B cell (primary cell): Measurements from ENCODE around the gene KMO. TPM values are rescaled to one million over a fixed set of nuclear protein-coding genes. Genes with fewer than 3 reads are reported as not detected.

ENCODE experiments used
- ATAC-seq: fragments of 200-7000 bp; cut with Tn5 transposase; one replicate; pipeline ENCODE4 v1.10.0; 2021; ENCODE audit warnings: low read depth, mild to moderate bottlenecking, moderate number of reproducible peaks, moderate library complexity
- CTCF ChIA-PET: fragments of 350-600 bp; sonication (Branson Sonifier 250); formaldehyde crosslinking; loops from one replicate; lab custom pipeline; 2021; ENCODE audit warnings: antibody characterized with exemption, inconsistent platforms; lab: Charles Lee
- POLR2A ChIA-PET: fragments of 350-600 bp; sonication (Branson Sonifier 250); formaldehyde crosslinking; loops from one replicate; lab custom pipeline; 2021; ENCODE audit warnings: antibody characterized with exemption; lab: Charles Lee
- DNase-seq: peaks from one replicate; pipeline ENCODE4 v3.0.0; 2013
- H2AFZ ChIP-seq: 2 replicates; pipeline ENCODE4 v1.6.1; 2012; ENCODE audit warnings: mild to moderate bottlenecking, low read depth, low read length; ENCODE audit not compliant: insufficient read depth, poor library complexity, severe bottlenecking
- H3K27ac ChIP-seq, 2 donors: 1 replicate in 1 of 2; 2 replicates in 1 of 2; pipeline ENCODE4 v1.5.1; 2012 to 2013; ENCODE audit warnings: low read length in 2 of 2, mild to moderate bottlenecking in 2 of 2, moderate library complexity in 1 of 2
- H3K27me3 ChIP-seq, 4 experiments: fragments of 200-600 bp in 1 of 4; sonication (generic) in 1 of 4; replicated peaks in 1 of 4; 1 replicate in 2 of 4; 2 replicates in 2 of 4; pipeline versions ENCODE4 v1.6.1 to v1.7.0; 2013 to 2016; ENCODE audit warnings: low read length in 3 of 4, mild to moderate bottlenecking in 2 of 4, mixed read lengths in 1 of 4, moderate library complexity in 1 of 4; ENCODE audit not compliant: insufficient read depth in 4 of 4, control insufficient read depth in 3 of 4; ENCODE audit errors: control extremely low read depth in 1 of 4
- H3K36me3 ChIP-seq, 2 experiments: replicated peaks in 1 of 2; 1 replicate in 1 of 2; 2 replicates in 1 of 2; pipeline versions ENCODE4 v1.6.1 to v1.7.1; 2013; ENCODE audit warnings: low read length in 1 of 2; ENCODE audit not compliant: insufficient read depth in 2 of 2, control insufficient read depth in 1 of 2; ENCODE audit errors: control extremely low read depth in 1 of 2, extremely low read depth in 1 of 2
- H3K4me1 ChIP-seq, 2 donors: fragments of 200-600 bp in 1 of 2; sonication (generic) in 1 of 2; 1 replicate in 1 of 2; 2 replicates in 1 of 2; pipeline versions ENCODE4 v1.5.1 to v1.6.1; 2013 to 2017; ENCODE audit warnings: low read length in 2 of 2; ENCODE audit not compliant: control insufficient read depth in 2 of 2, insufficient read depth in 2 of 2
- H3K4me2 ChIP-seq: replicated peaks from 2 replicates; pipeline ENCODE3; 2012; ENCODE audit warnings: mild to moderate bottlenecking, low read depth, low read length; ENCODE audit not compliant: poor library complexity, severe bottlenecking
- H3K4me3 ChIP-seq, 5 experiments: fragments of 200-600 bp in 1 of 5; sonication (generic) in 1 of 5; 1 replicate in 3 of 5; 2 replicates in 2 of 5; pipeline versions ENCODE4 v1.5.1 to v1.7.0; 2011 to 2016; ENCODE audit warnings: low read length in 4 of 5, mild to moderate bottlenecking in 4 of 5, low read depth in 2 of 5, control low read depth in 1 of 5, moderate library complexity in 1 of 5; ENCODE audit not compliant: insufficient read depth in 1 of 5; ENCODE audit errors: control extremely low read depth in 1 of 5, extremely low read depth in 1 of 5
- H3K79me2 ChIP-seq: fragments of 200-600 bp; sonication (generic); one replicate; pipeline ENCODE4 v1.6.0; 2016; ENCODE audit warnings: low read length; ENCODE audit not compliant: control insufficient read depth, insufficient read depth
- H3K9ac ChIP-seq: fragments of 200-600 bp; sonication (generic); 2 replicates; pipeline ENCODE4 v1.6.1; 2017; ENCODE audit warnings: mild to moderate bottlenecking, low read length, moderate library complexity
- H3K9me3 ChIP-seq, 3 donors: one replicate each; pipeline versions ENCODE4 v1.6.1 to v1.7.1; 2013; ENCODE audit warnings: low read length in 2 of 3; ENCODE audit not compliant: control insufficient read depth in 2 of 3, insufficient read depth in 1 of 3; ENCODE audit errors: control extremely low read depth in 1 of 3
- H4K20me1 ChIP-seq: 2 replicates; pipeline ENCODE4 v1.6.0; 2012; ENCODE audit warnings: mild to moderate bottlenecking, low read length; ENCODE audit not compliant: insufficient read depth, control insufficient read depth, poor library complexity, severe bottlenecking
- H3K27ac Mint-ChIP-seq: one replicate; pipeline ENCODE4 v1.8.0; 2021; ENCODE audit warnings: mixed read lengths
- H3K27me3 Mint-ChIP-seq: one replicate; pipeline ENCODE4 v1.8.0; 2021; ENCODE audit warnings: mixed read lengths
- H3K4me1 Mint-ChIP-seq: one replicate; pipeline ENCODE4 v1.8.0; 2021; ENCODE audit warnings: mixed read lengths
- H3K4me3 Mint-ChIP-seq: one replicate; pipeline ENCODE4 v1.8.0; 2021; ENCODE audit warnings: mixed read lengths
- H3K9me3 Mint-ChIP-seq: one replicate; pipeline ENCODE4 v1.8.0; 2022; ENCODE audit warnings: mixed read lengths; ENCODE audit not compliant: insufficient read depth
- EZH2 ChIP-seq: IDR thresholded peaks from 2 replicates; pipeline ENCODE4 v1.6.1; 2012; ENCODE audit warnings: borderline replicate concordance, low read depth, mild to moderate bottlenecking, moderate library complexity, low read length; ENCODE audit not compliant: insufficient read depth, poor library complexity, severe bottlenecking
- WGBS: methylation state at CpG from one replicate; pipeline ENCODE4 v1.1.5; 2013; ENCODE audit warnings: missing lambda C conversion rate; ENCODE audit not compliant: insufficient coverage; 5-methylcytosine and 5-hydroxymethylcytosine counted together
- intact Hi-C: fragments of 100-400 bp; cut with micrococcal nuclease; formaldehyde crosslinking; loops from one replicate; pipeline ENCODE4 v1.10.0; 2022
- polyA plus RNA-seq: library from polyadenylated mRNA; depleted of rRNA; stranded (reverse); fragments of >200 nt; gene quantifications from 2 replicates; pipeline ENCODE4 v1.2.3, GENCODE V29; 2012
- total RNA-seq, 2 donors: library from RNA; stranded (reverse); fragments of 120-200 nt in 1 of 2; gene quantifications; 1 replicate in 1 of 2; 2 replicates in 1 of 2; pipeline versions ENCODE4 v1.2.3 to v1.2.4, GENCODE V29; 2013 to 2022
- TF ChIP-seq, protein P1 (sequence below): fragments of 200-600 bp; IDR thresholded peaks from one replicate; pipeline ENCODE4 v1.8.0; 2022; ENCODE audit warnings: antibody characterized with exemption, mild to moderate bottlenecking

The KMO gene
- total and polyA plus RNA-seq, 2 donors (not counting 1 experiment from before 2014, with no cell fraction given) = 14.0 to 34.0 TPM

DNA sequence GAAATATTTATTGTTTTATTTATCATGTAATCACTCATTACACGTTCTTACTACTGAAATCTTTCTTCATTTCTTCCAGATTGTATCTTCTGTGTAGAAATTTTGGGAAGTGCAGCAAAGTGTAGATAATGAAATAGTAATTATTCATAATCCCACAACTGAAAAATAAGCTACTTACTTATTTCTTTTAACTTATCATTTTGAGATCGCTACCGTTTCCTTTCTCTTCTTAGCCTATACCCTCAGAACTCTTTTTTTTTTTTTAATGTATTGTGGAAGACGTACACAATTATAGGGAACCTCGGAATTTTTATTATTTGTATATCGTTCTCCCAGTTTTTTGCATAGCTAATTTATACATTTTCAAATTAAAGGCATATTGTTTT is 12.1 kb upstream of the KMO start:
- Histone ChIP-seq H3K9me3 (no peaks in the 10 kb centered on the region), H4K20me1 (no peaks in the 10 kb centered on the region), H3K79me2 (peaks cover 32% of the 10 kb centered on the region), H2AFZ (peak overlapping the region; percentile 89), H3K4me3 (peak overlapping the region; percentile 56 to 84 (median 79)), H3K36me3 (peaks cover 2 to 4% of the 10 kb centered on the region in 2 experiments), H3K4me2 (peak overlapping the region; percentile 93), H3K9ac (peak overlapping the region; percentile 87), H3K27ac (peak overlapping the region; percentile 56 to 84), H3K27me3 (peaks cover 0 to 3% (median 0%) of the 10 kb centered on the region in 4 experiments), H3K4me1 (peaks cover 9 to 10% of the 10 kb centered on the region in 2 donors)
- DNase-seq = no peak
- Mint-ChIP-seq H3K9me3 (no peaks in the 10 kb centered on the region), H3K4me3 (no peak overlapping the region), H3K4me1 (peaks cover 20% of the 10 kb centered on the region), H3K27ac (no peak overlapping the region), H3K27me3 (peaks cover 3% of the 10 kb centered on the region)
- intact Hi-C loops = no loop called here
- TF ChIP-seq, protein P1, sequence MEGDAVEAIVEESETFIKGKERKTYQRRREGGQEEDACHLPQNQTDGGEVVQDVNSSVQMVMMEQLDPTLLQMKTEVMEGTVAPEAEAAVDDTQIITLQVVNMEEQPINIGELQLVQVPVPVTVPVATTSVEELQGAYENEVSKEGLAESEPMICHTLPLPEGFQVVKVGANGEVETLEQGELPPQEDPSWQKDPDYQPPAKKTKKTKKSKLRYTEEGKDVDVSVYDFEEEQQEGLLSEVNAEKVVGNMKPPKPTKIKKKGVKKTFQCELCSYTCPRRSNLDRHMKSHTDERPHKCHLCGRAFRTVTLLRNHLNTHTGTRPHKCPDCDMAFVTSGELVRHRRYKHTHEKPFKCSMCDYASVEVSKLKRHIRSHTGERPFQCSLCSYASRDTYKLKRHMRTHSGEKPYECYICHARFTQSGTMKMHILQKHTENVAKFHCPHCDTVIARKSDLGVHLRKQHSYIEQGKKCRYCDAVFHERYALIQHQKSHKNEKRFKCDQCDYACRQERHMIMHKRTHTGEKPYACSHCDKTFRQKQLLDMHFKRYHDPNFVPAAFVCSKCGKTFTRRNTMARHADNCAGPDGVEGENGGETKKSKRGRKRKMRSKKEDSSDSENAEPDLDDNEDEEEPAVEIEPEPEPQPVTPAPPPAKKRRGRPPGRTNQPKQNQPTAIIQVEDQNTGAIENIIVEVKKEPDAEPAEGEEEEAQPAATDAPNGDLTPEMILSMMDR = no peak
- no peak for TF ChIP-seq EZH2
- ChIA-PET POLR2A (interaction anchor here (0.6 kb wide), 1 partner anchor 35 kb away, joined by 3 read pairs; no protein-coding TSS in a partner anchor), CTCF (interaction anchor here (1.1 to 1.8 kb wide), 4 partner anchors 21 to 478 kb away, joined by 3 to 9 read pairs (median 4); partner anchors contain the start of gene MAP1LC3C)
- no peak for ATAC-seq
- no CpG with 5 or more reads among the region's 6 CpGs for WGBS

DNA sequence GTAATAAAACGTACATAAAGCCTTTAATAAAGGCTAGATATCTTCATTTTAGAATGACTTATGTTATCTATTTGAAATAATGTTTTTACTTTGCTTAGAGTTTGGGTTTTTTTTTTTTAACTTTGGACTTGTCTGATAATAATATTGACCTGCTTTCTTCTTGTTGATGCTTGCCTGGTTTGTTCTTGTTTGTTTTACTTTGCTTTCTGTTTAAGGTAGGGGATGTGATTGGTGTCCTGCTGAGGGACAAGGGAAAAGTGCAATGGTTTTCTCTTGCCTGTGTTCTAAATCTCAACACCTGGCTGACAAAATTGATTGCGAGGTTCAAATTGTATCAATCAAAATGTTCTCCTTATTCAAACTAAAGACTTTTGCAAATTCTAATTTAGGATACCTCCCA is 10.5 kb upstream of the KMO start:
- Histone ChIP-seq H3K4me3 (no peak overlapping the region), H3K4me1 (peaks cover 9 to 10% of the 10 kb centered on the region in 2 donors), H4K20me1 (no peaks in the 10 kb centered on the region), H3K9me3 (no peaks in the 10 kb centered on the region), H3K27me3 (peaks cover 0 to 3% (median 0%) of the 10 kb centered on the region in 4 experiments), H3K79me2 (peaks cover 19% of the 10 kb centered on the region), H3K36me3 (no peaks in the 10 kb centered on the region), H3K4me2 (no peak overlapping the region), H3K9ac (no peak overlapping the region), H3K27ac (no peak overlapping the region), H2AFZ (no peak overlapping the region)
- Mint-ChIP-seq H3K9me3 (no peaks in the 10 kb centered on the region), H3K27me3 (peaks cover 3% of the 10 kb centered on the region), H3K4me1 (peaks cover 17% of the 10 kb centered on the region), H3K4me3 (peak overlapping the region; percentile 4), H3K27ac (no peak overlapping the region)
- WGBS = 100% methylated on average over 1 of the region's 2 CpGs
- ChIA-PET CTCF (no interaction called here), POLR2A (no interaction called here)
- ATAC-seq = no peak
- intact Hi-C loops = no loop called here
- TF ChIP-seq, protein P1 = no peak
- TF ChIP-seq EZH2 = no peak
- DNase-seq = no peak
